ENCODE data around the gene ARHGAP26. TPM values are rescaled to one million over a fixed set of nuclear protein-coding genes. Genes with fewer than 3 reads are reported as not detected.
A peak's percentile ranks its signal among the peaks of the same experiment; 100 is the strongest.

Gene ARHGAP26
- total and polyA plus RNA-seq, 2 of the 4 experiments (the other 2 are of a cell fraction) = 0.54 to 0.56 TPM

- Histone ChIP-seq H3K4me2 (ENCODE audit: low read depth, low read length) (peak overlapping the region; percentile 75), H2BK5ac (ENCODE audit: low read depth, low read length, poor library complexity, severe bottlenecking) (peak overlapping the region; percentile 92), H2AK9ac (replicated peaks; ENCODE audit: low read depth, low read length, poor library complexity) (peak overlapping the region; percentile 1)
These were observed 291.2 kb downstream of the ARHGAP26 start for GRCh38 chr5:143061161-143061945.

More at GRCh38 chr5:143061161-143061945, 291.2 kb downstream of the ARHGAP26 start:
- H3K56ac ChIP-seq (ENCODE audit: extremely low read depth, insufficient read depth, low read length) = peak overlapping the region; percentile 81
- peak overlapping the region; percentile 85 for H3K4ac ChIP-seq (ENCODE audit: low read depth, low read length)
- H3K9ac ChIP-seq (ENCODE audit: low read depth, low read length) = peak overlapping the region; percentile 83
- TF ChIP-seq CEBPB (IDR thresholded peaks at IDR 0.05; ENCODE audit: low read depth, low read length) (peak; percentile 56), FOS (IDR thresholded peaks at IDR 0.05; ENCODE audit: low read depth, low read length) (peak; percentile 77), CHD1 (IDR thresholded peaks at IDR 0.05; ENCODE audit: low read depth, low read length) (0 out of 2 replicates have a peak, but pooled peaks have one; percentile 27), USF2 (IDR thresholded peaks at IDR 0.05; ENCODE audit: low read depth, low read length) (no peak), MAZ (IDR thresholded peaks at IDR 0.05; ENCODE audit: borderline replicate concordance, low read depth, low read length) (no peak), BHLHE40 (IDR thresholded peaks at IDR 0.05; ENCODE audit: low read depth, low read length) (peak; percentile 33; the same call in 1 of the 2 replicates)
- ATAC-seq (ENCODE audit: low read depth) = peak; percentile 76
- in situ Hi-C loops (cut with MboI; ENCODE audit: low sequenced_read_pairs) = no loop called here
- ChIA-PET CTCF (interaction anchor here (1.1 kb wide), 1 partner anchor 11 kb away, joined by 3 read pairs; no protein-coding TSS in a partner anchor), POLR2A (ENCODE audit: unreplicated experiment) (no interaction called here)
- no peak overlapping the region for H2AFZ ChIP-seq (replicated peaks; ENCODE audit: low read length, poor library complexity)
- no TSS peak for BruUV-seq (replicated peaks)
- no peak overlapping the region for H3K4me3 ChIP-seq (ENCODE audit: insufficient read depth, low read depth, low read length)
- no peaks in the 10 kb centered on the region for H3K9me3 ChIP-seq (ENCODE audit: control insufficient read depth, insufficient read depth, low read length)
- peak overlapping the region; percentile 76 for H2BK20ac ChIP-seq (ENCODE audit: low read depth, low read length)
- peak overlapping the region; percentile 96 for H4K5ac ChIP-seq (ENCODE audit: low read depth, low read length)
- H2BK15ac ChIP-seq (ENCODE audit: low read depth, low read length) = peak overlapping the region; percentile 93
- peak overlapping the region; percentile 81 to 87 for H4K8ac ChIP-seq (ENCODE audit: low read depth in 2 of 2, low read length in 2 of 2)
- H4K20me1 ChIP-seq (ENCODE audit: insufficient read depth, low read length) = no peaks in the 10 kb centered on the region
- no peaks in the 10 kb centered on the region for H3K27me3 ChIP-seq (ENCODE audit: control insufficient read depth, insufficient read depth, low read length)
- H3K14ac ChIP-seq (replicated peaks; ENCODE audit: low read depth, low read length) = peak overlapping the region; percentile 23
- peak overlapping the region; percentile 88 for H2BK120ac ChIP-seq (ENCODE audit: low read depth, low read length)
- peaks cover 36% of the 10 kb centered on the region for H3K9me1 ChIP-seq (ENCODE audit: insufficient read depth, low read length)
- peaks cover 46% of the 10 kb centered on the region for H3K4me1 ChIP-seq (ENCODE audit: control insufficient read depth, insufficient read depth, low read length)
- peaks cover 0 to 14% of the 10 kb centered on the region in 2 experiments; a peak in 2 of 4 replicates for H3K79me1 ChIP-seq (ENCODE audit: low read depth in 1 of 2, low read length in 2 of 2)
- dilution Hi-C loops (cut with HindIII; ENCODE audit: low sequenced_read_pairs, unreplicated experiment) = no loop called here
- peak overlapping the region; percentile 100 for H3K27ac ChIP-seq (ENCODE audit: insufficient read depth, low read length)
- H4K91ac ChIP-seq (ENCODE audit: insufficient read depth, low read depth, low read length) = peak overlapping the region; percentile 91
- peak overlapping the region; percentile 98 for H3K18ac ChIP-seq (ENCODE audit: low read depth, low read length)
- H3K36me3 ChIP-seq (ENCODE audit: control insufficient read depth, insufficient read depth, low read length) = no peaks in the 10 kb centered on the region
- H2AK5ac ChIP-seq (ENCODE audit: low read depth, low read length) = peak overlapping the region; percentile 90
- peak overlapping the region; percentile 27; the same call in 1 of the 2 replicates for H3K23ac ChIP-seq (ENCODE audit: low read depth, low read length)
- intact Hi-C loops (cut with micrococcal nuclease) = loop anchor here (2.0 to 5.0 kb wide), 2 partner anchors 34 to 341 kb away; partner anchors contain the start of gene NR3C1
- DNase-seq = peak; percentile 96
- 83% methylated on average over 1 of the region's 5 CpGs; no CpG with 5 or more reads in 1 of the 2 experiments for WGBS, 2 experiments (ENCODE audit: extremely low coverage in 2 of 2, insufficient read length in 1 of 2)
